Measurements from ENCODE around the gene UMAD1.

DNA sequence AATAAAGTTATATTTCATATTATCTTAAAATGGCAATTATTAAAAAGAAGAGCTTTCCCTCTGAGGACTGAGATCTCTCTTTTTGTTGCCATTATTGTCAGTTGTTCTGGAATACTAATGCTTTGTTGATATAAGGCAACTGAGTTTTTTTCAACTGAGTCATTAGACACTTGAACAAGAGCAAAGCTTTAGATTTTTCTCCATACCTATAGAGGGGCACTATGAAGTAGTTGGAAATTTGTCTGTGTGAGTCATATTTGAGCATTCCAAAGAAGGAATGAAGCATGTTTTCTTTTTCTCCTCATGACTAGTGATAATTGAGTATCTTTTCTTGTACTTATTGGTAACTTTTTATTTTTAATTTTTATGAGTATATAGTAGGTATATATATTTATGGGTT is 53.3 kb downstream of the UMAD1 start:
- TF ChIP-seq, protein P1, sequence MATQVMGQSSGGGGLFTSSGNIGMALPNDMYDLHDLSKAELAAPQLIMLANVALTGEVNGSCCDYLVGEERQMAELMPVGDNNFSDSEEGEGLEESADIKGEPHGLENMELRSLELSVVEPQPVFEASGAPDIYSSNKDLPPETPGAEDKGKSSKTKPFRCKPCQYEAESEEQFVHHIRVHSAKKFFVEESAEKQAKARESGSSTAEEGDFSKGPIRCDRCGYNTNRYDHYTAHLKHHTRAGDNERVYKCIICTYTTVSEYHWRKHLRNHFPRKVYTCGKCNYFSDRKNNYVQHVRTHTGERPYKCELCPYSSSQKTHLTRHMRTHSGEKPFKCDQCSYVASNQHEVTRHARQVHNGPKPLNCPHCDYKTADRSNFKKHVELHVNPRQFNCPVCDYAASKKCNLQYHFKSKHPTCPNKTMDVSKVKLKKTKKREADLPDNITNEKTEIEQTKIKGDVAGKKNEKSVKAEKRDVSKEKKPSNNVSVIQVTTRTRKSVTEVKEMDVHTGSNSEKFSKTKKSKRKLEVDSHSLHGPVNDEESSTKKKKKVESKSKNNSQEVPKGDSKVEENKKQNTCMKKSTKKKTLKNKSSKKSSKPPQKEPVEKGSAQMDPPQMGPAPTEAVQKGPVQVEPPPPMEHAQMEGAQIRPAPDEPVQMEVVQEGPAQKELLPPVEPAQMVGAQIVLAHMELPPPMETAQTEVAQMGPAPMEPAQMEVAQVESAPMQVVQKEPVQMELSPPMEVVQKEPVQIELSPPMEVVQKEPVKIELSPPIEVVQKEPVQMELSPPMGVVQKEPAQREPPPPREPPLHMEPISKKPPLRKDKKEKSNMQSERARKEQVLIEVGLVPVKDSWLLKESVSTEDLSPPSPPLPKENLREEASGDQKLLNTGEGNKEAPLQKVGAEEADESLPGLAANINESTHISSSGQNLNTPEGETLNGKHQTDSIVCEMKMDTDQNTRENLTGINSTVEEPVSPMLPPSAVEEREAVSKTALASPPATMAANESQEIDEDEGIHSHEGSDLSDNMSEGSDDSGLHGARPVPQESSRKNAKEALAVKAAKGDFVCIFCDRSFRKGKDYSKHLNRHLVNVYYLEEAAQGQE (IDR thresholded peaks at IDR 0.05; ENCODE audit: unreplicated experiment), result no peak
- TF ChIP-seq, protein P2, sequence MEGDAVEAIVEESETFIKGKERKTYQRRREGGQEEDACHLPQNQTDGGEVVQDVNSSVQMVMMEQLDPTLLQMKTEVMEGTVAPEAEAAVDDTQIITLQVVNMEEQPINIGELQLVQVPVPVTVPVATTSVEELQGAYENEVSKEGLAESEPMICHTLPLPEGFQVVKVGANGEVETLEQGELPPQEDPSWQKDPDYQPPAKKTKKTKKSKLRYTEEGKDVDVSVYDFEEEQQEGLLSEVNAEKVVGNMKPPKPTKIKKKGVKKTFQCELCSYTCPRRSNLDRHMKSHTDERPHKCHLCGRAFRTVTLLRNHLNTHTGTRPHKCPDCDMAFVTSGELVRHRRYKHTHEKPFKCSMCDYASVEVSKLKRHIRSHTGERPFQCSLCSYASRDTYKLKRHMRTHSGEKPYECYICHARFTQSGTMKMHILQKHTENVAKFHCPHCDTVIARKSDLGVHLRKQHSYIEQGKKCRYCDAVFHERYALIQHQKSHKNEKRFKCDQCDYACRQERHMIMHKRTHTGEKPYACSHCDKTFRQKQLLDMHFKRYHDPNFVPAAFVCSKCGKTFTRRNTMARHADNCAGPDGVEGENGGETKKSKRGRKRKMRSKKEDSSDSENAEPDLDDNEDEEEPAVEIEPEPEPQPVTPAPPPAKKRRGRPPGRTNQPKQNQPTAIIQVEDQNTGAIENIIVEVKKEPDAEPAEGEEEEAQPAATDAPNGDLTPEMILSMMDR (conservative IDR thresholded peaks at IDR 0.05; ENCODE audit: low read depth in 2 of 2), result no peak
- no peak for TF ChIP-seq POLR2AphosphoS5 (IDR thresholded peaks at IDR 0.05; ENCODE audit: low read depth)
- TF ChIP-seq EZH2phosphoT487 (IDR thresholded peaks at IDR 0.05; ENCODE audit: unreplicated experiment), result no peak
- TF ChIP-seq NANOG (IDR thresholded peaks at IDR 0.05; ENCODE audit: borderline replicate concordance), result no peak
- no peak for TF ChIP-seq ZNF114 (CRISPR knock-in tag; IDR thresholded peaks at IDR 0.05)
- TF ChIP-seq CREB1 (CRISPR knock-in tag; IDR thresholded peaks at IDR 0.05; ENCODE audit: low read depth), result no peak
- TF ChIP-seq, protein P3, sequence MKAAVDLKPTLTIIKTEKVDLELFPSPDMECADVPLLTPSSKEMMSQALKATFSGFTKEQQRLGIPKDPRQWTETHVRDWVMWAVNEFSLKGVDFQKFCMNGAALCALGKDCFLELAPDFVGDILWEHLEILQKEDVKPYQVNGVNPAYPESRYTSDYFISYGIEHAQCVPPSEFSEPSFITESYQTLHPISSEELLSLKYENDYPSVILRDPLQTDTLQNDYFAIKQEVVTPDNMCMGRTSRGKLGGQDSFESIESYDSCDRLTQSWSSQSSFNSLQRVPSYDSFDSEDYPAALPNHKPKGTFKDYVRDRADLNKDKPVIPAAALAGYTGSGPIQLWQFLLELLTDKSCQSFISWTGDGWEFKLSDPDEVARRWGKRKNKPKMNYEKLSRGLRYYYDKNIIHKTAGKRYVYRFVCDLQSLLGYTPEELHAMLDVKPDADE (IDR thresholded peaks at IDR 0.05), result no peak
- TF ChIP-seq EZH2 (IDR thresholded peaks at IDR 0.05; ENCODE audit: low read depth, unreplicated experiment), result no peak
